HG02852 (cell line): ENCODE results near the gene ACTR2.
A peak's percentile ranks its signal among the peaks of the same experiment; 100 is the strongest.
"Not testable (repeated sequence)": the region's sequence is repeated elsewhere in the genome, so short reads cannot be mapped to it uniquely, and the experiment has no call there.

Source experiments
- ATAC-seq: cut with Tn5 transposase; IDR thresholded peaks from one replicate; pipeline ENCODE4 v1.9.1; 2021; ENCODE audit warnings: mild to moderate bottlenecking, moderate library complexity; ENCODE audit not compliant: unreplicated experiment

The ACTR2 gene

DNA sequence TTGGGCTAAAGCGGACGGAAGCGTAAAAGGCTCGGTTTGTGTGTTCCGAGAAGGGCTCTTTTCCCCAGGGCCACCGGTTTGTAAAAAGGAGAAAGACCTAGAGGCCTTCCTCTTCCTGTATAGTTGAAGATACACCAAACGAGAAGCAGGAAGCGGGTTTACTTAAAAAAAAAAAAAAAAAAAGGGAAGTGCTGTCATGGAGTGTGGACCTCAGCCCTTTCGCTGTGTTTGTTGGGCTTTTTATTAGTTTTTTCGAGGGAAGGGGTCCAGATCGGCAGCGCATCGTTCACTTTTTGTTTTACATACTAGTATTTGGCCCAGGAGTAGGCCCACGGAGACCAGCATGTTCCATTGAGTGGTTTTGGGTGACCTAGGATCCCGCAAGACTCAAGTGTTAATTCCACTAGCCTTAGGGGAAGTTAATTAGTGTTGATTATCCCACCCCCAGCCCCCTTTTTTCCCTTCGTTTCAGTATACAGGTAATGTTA, 676 bp downstream of the ACTR2 start:
- ATAC-seq = peak; percentile 38

- no peak for ATAC-seq
Measured at GRCh38 chr2:65231121-65231520, 3.5 kb downstream of the ACTR2 start.

- ATAC-seq = no peak
Measured at GRCh38 chr2:65231892-65232477, 4.4 kb downstream of the ACTR2 start.

GRCh38 chr2:65232636-65233035, 5.0 kb downstream of the ACTR2 start:
- ATAC-seq = no peak

GRCh38 chr2:65240657-65241056, 13.0 kb downstream of the ACTR2 start:
- no peak for ATAC-seq

DNA sequence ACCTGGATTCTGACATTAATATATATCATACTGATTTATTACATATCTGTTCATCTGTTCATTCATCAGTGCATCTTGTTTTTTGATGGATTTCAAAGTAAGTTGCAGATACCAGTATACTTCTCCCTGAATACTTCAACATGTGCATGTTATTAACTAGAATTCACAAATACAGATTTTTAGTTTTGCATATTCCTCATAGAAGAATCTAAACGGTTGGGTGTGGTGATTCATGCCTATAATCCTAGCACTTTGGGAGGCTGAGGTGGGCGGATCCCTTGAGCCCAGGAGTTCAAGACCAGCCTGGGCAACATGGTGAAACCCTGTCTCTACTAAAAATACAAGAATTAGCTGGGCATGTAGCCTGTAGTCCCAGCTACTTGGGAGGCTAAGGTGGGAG, 16.8 kb downstream of the ACTR2 start:
- ATAC-seq = not testable (repeated sequence)

DNA sequence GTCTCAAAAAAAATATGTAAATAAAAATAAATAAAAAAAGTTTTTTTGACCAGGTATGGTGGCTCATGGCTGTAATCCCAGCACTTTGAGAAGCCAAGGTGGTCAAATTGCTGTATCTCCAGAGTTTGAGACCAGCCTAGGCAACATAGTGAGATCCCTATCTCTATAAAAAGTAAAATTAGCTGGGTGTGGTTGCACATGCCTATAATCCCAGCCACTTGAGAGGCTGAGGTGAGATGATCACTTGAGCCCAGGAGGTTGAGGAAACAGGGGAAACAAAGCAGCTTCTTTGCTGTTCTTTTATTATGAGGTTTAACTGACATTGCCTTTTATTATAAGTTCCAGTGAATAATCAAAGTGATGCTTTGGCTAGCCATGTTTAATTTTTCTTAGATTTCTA, 25.0 kb downstream of the ACTR2 start:
- ATAC-seq = no peak

GRCh38 chr2:65255356-65255755, 27.7 kb downstream of the ACTR2 start:
- ATAC-seq = no peak

- no peak for ATAC-seq
Measured at GRCh38 chr2:65256054-65256453, 28.4 kb downstream of the ACTR2 start.

DNA sequence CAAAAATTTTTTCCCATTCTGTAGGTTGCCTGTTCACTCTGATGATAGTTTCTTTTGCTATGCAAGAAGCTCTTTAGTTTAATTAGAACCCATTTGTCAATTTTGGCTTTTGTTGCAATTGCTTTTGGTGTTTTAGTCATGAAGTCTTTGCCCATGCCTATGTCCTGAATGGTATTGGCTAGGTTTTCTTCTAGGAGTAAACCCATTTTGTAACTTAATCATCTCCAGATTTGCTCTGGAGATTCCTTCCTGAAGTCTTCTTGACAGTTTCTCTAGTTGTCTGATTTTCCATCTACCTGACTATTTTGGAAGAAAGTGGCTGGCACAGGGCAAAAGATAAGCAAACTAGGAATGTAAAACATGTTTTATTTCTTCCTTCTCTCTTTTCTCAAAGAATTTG, 30.2 kb downstream of the ACTR2 start:
- not testable (repeated sequence) for ATAC-seq

DNA sequence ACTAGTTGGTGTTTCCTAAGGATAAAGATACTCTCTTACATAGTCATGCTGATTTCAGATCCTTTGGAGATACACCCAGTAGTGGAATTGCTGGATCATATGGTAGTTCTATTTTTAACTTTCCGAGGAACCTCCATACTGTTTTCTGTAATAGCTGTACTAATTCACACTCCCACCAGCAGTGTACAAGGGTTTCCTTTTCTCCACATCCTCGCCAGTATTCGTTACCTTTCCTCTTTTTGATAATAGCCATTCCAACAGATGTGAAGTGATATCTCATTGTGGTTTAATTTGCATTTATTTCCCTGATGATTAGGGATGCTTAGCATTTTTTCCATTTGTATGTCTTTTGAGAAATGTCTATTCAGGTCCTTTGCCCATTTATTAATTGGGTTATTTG, 34.0 kb downstream of the ACTR2 start:
- no peak for ATAC-seq

DNA sequence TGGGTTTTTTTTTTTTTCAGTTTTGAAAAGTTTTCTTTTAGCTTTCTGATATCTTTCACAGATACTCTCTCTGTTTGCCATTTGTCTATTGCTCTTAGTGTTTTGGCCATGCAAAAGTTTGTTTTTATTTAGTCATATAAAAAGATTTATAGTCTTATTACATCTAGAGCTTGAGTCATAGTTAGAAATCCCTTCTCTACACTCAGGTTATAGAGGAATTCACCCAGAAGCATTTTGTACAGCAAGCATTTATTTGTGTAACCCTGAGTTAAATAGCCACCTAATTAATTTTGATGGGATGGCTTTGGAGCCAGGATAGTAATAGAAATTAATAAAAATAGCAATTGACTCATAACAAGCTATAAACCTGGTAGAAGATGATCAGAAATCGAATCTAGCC, 35.6 kb downstream of the ACTR2 start:
- ATAC-seq = no peak

- no peak for ATAC-seq
Measured at GRCh38 chr2:65263986-65264385, 36.4 kb downstream of the ACTR2 start.

DNA sequence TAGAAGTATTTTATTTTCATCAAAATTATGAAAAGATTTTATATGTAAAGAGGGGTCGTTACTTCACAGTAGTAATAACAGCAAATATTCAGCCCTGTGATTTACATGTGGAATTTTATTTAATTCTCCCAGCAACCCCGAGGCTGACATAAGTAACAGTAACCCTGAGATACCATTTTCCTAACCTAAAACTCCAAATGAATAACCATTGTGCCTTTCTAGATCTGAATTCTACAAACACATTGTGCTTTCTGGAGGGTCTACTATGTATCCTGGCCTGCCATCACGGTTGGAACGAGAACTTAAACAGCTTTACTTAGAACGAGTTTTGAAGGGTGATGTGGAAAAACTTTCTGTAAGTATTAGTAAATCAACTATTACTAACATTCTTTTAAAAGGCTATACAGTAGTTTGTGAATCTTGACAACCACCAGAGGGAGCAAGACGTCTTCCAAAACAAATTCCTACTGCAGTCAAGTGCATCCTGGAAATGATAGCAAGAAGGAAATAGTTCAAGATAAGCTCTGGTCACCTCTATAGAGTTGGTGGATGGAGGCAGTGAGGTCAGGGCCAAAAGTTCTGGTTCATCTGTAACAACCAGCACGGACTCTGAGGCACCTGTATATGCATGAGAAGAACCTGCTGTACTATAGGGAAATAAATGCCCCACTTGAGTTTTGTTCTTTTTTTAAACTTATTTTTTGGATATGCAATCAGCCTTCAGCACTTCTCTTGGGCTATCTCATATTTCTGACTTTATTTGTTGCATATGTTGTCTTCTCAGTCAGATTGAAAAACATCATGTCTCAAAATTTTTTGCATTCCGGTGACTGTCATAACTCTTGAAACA, 37.4 kb downstream of the ACTR2 start:
- ATAC-seq = no peak

DNA sequence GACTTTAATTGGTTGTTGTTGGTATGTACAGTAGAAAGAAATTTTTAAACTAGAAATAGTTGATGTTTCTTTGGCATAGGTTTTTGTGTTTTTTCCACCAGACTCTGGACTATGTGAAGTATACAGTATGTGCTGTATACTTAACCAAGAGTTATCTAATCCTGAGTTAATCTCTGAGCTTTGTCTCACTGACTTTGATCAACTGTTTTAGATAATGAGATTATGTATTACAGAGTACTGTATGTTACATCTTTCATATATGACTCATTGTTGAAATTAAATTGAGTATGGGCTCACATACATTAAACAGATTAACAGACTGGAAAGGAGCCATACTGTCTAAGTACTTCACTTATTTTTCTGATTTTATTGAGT, 38.0 kb downstream of the ACTR2 start:
- ATAC-seq = no peak

DNA sequence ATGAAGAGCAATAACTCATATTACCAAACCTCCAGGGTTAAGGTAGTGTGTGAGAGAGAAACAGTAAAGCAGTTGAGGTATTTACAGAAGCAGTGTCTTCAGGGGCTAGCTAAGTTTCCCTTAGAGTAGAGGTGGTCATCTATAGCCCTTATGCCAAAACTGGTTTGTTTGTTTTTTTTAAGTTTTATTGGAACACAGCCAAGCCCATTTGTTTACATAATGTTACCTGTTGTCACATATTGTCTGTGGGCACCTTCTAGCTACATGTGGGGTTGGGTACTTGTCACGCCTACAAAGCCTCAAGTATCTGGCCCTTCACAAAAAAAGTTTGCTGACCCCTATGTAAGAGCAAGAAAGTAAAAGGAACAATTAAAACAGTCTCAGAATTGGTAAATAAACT, 39.4 kb downstream of the ACTR2 start:
- no peak for ATAC-seq

DNA sequence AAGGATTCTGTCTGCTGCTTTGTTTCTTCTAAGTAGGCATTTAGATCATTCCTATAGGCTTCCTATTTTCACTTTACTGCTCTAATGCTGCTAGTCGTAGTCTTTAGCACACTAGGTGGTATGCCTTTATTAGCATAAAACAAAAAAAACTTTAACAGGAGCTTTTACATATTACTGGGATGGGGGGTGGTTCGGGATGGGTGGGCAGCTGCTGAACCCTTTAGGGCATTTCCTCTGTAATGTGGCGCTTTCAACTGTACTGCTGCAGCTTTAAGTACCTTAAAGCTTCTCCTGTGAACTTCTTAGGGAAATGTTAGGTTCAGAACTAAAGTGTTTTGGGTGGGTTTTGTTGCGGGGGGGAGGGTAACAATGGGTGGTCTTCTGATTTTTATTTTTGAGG, 41.3 kb downstream of the ACTR2 start:
- no peak for ATAC-seq

DNA sequence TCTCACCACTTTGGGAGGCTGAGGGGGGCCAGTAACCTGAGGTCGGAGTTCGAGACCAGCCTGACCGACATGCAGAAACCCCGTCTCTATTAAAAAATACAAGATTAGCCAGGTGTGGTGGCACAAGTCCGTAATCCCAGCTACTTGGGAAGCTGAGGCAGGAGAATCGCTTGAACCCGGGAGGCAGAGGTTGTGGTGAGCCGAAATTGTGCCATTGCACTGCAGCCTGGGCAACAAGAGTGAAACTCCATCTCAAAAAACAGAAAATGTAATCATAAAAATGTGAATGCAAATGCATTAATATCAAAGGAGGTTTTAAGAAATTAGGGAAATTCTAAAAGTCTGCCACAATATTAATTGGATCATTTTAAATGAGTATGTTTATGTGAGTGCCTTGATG, 45.7 kb downstream of the ACTR2 start:
- no peak for ATAC-seq

GRCh38 chr2:65275141-65275915, 47.7 kb downstream of the ACTR2 start:
- no peak for ATAC-seq

DNA sequence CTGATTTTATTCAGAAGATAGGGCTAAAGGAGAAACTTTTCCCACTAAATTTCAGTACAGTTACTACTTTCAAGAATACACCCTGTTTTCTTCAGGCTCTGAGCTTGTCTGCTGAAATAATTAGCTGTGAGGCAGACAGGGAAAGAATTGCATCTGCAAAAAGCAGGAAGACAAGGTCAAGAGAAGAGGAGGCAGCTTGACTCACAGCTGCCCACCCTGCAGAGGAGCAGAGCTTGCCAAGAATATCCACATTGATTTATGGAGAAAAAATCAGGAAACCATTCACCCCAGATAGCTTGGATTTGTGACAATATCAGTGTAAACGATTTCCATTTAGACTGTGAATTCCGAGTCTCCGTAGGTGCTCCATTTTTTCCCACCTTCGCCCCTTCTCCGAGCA, 49.0 kb downstream of the ACTR2 start:
- no peak for ATAC-seq

GRCh38 chr2:65277118-65277517, 49.5 kb downstream of the ACTR2 start:
- no peak for ATAC-seq
